Lower leg skin (tissue), 4 donors: ENCODE data around the gene SELL. TPM values are rescaled to one million over a fixed set of nuclear protein-coding genes. Genes with fewer than 3 reads are reported as not detected.
"Not testable (repeated sequence)": the region's sequence is repeated elsewhere in the genome, so short reads cannot be mapped to it uniquely, and the experiment has no call there.

Source experiments
- DNase-seq, 2 donors: peaks; one replicate each; pipeline ENCODE4 v3.0.0-alpha.2; 2019; ENCODE audit warnings: low spot score in 2 of 2
- H3K4me3 ChIP-seq: fragments of 200-600 bp; sonication (generic); 2 replicates; pipeline ENCODE4 v1.5.1; 2017; ENCODE audit warnings: mild to moderate bottlenecking, low read depth; ENCODE audit not compliant: poor library complexity, severe bottlenecking
- POLR2A ChIP-seq, 2 donors: fragments of 450-650 bp; IDR thresholded peaks; one replicate each; pipeline ENCODE4 v1.6.1; 2016 to 2017; ENCODE audit warnings: antibody characterized with exemption in 2 of 2, mild to moderate bottlenecking in 1 of 2, moderate library complexity in 1 of 2
- WGBS, 2 donors: methylation state at CpG; one replicate each; pipeline ENCODE4 v1.1.5; 2018; 5-methylcytosine and 5-hydroxymethylcytosine counted together
- intact Hi-C: fragments of 100-400 bp; cut with DNase I; formaldehyde crosslinking; loops from one replicate; pipeline ENCODE4 v1.15.0; 2023; ENCODE audit warnings: low total_unique reads
- total RNA-seq, 4 donors: library from RNA; depleted of rRNA; stranded (reverse); fragments of >200 nt; gene quantifications; one replicate each; pipeline ENCODE4 v1.1.0, GENCODE V29; 2016
- TF ChIP-seq, protein P1 (sequence below), 3 donors: fragments of 450-650 bp; IDR thresholded peaks; one replicate each; pipeline ENCODE4 v1.5.1; 2016; ENCODE audit warnings: antibody characterized with exemption in 3 of 3, mild to moderate bottlenecking in 3 of 3, moderate library complexity in 2 of 3

Gene SELL
- total RNA-seq, 4 donors from 2014 or later = 0.10 to 0.36 TPM; not detected in 2

DNA sequence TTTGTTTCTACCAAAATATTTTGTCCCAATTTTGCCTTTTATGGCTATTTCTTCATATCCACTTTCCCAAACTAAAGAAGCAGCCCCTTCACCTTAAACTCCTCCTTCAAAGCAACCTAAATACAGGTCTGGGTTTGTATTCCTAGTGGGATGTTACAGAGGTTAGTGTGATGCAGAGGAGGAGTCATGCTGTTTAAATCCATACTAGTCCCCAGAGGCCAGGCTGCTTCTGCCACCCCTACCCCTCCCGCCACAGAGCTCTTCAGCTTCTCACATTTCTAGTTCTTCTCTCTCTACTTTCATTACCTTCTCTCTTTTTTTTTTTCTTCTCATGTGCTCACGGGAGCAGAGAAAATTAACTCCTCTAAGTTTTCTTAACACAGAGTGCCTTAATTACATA is 29.3 kb downstream of the SELL start:
- 24 to 40% methylated on average over 2 of the region's 2 CpGs for WGBS, 2 donors
- TF ChIP-seq, protein P1, sequence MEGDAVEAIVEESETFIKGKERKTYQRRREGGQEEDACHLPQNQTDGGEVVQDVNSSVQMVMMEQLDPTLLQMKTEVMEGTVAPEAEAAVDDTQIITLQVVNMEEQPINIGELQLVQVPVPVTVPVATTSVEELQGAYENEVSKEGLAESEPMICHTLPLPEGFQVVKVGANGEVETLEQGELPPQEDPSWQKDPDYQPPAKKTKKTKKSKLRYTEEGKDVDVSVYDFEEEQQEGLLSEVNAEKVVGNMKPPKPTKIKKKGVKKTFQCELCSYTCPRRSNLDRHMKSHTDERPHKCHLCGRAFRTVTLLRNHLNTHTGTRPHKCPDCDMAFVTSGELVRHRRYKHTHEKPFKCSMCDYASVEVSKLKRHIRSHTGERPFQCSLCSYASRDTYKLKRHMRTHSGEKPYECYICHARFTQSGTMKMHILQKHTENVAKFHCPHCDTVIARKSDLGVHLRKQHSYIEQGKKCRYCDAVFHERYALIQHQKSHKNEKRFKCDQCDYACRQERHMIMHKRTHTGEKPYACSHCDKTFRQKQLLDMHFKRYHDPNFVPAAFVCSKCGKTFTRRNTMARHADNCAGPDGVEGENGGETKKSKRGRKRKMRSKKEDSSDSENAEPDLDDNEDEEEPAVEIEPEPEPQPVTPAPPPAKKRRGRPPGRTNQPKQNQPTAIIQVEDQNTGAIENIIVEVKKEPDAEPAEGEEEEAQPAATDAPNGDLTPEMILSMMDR (IDR thresholded peaks at IDR 0.05) = no peak
- no peak for TF ChIP-seq POLR2A (IDR thresholded peaks at IDR 0.05)
- no peak overlapping the region for H3K4me3 ChIP-seq
- no peak for DNase-seq
- intact Hi-C loops = no loop called here

DNA sequence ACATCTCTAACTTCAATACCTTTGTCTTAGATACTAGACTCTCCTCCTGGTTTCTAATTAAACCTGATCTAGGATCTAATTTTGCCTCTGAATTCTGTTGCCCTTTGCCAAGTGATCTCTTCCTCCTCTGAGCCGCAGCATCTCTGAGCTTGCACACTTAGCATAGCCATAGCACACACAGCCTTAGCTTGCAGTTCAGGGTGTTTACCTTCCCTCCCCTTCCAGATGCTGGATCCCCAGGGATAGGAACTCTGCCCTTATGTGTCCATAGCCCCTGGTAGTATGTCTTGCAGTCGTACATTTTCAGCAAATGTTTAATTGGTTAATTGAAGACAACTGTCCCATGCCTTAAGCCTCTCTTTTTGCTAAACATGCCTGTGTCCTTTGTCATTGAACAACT is 30.3 kb downstream of the SELL start:
- 46% methylated on average over 2 of the region's 2 CpGs for WGBS, 2 donors
- TF ChIP-seq, protein P1 (IDR thresholded peaks at IDR 0.05) = no peak
- no peak for TF ChIP-seq POLR2A (IDR thresholded peaks at IDR 0.05)
- intact Hi-C loops = no loop called here
- no peak overlapping the region for H3K4me3 ChIP-seq
- DNase-seq = no peak

DNA sequence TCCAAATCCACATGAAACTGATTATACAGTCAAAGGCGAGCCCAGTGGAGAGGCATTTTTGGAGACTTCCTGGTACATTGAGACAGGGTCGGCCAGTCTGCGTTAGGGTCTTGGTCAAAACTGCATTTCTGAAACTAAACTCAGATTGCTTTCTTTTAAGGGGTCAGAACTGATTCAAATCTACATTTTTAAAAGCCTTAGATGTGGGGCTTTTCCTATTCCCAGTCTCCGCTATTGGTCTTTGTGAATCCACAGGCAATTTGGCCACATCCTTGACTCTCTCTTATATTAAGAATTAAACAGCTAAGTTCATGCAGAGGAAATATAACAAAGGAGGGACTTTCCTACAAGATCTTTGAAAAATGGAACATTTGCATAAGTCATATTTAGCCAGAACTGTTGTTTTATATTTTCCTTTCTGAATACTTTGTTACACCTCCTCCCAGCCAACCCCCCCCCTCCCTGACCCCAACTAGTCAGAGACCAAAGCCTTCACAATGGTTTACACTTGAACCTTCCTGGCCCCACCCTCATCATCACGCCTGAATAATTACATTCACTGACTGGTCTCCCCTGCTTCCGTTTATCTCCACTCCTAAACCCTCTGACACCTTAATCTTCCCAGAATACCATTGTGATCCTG is 30.9 kb downstream of the SELL start:
- TF ChIP-seq POLR2A (IDR thresholded peaks at IDR 0.05) = no peak
- TF ChIP-seq, protein P1 (IDR thresholded peaks at IDR 0.05) = no peak
- intact Hi-C loops = no loop called here
- H3K4me3 ChIP-seq = no peak overlapping the region
- DNase-seq = no peak
- 62 to 63% methylated on average over 6 of the region's 6 CpGs for WGBS, 2 donors

DNA sequence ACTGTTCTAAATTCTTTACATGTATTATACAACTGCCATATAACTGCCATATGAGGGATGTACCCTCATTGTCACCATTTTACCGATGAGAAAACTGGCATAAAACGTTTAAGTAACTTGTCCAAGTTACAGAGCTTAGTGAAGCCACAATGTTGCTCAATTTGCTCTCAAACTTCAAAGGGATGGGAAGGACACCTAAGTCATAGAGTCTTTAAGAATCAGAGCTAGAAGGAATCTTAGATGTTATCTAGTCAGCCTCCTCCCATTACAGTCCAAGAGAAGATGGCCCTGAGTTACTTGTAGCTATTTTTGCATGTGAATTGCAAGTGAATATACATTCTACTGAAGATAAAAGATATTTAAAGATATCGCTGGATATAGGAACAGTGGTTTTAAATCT is 31.7 kb downstream of the SELL start:
- TF ChIP-seq, protein P1 (IDR thresholded peaks at IDR 0.05) = no peak
- DNase-seq = no peak
- intact Hi-C loops = no loop called here
- no peak overlapping the region for H3K4me3 ChIP-seq
- 63 to 65% methylated on average over 3 of the region's 3 CpGs for WGBS, 2 donors

DNA sequence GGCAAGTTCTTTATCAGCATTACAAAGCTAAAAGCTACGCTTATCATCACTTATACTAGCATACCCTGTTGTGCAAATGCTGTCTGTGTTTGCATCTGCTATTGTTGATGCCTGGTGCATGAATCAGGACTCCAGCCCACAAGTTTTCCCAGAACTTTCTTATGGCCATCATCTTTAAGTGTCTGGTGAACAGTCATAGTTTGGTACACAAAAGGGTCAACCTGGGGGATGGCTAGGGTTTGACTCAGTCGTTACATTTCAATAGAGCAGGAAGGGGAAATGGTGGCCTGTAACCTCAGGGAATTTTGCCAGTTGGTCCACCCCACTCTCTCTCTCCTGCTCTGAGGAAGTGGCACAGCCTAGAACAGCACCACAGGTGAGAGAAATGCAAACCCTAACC is 35.4 kb downstream of the SELL start:
- WGBS, 2 donors = 32 to 39% methylated on average over 2 of the region's 2 CpGs
- no peak for DNase-seq
- intact Hi-C loops = no loop called here
- no peak overlapping the region for H3K4me3 ChIP-seq
- no peak for TF ChIP-seq POLR2A (IDR thresholded peaks at IDR 0.05)
- TF ChIP-seq, protein P1 (IDR thresholded peaks at IDR 0.05) = no peak

DNA sequence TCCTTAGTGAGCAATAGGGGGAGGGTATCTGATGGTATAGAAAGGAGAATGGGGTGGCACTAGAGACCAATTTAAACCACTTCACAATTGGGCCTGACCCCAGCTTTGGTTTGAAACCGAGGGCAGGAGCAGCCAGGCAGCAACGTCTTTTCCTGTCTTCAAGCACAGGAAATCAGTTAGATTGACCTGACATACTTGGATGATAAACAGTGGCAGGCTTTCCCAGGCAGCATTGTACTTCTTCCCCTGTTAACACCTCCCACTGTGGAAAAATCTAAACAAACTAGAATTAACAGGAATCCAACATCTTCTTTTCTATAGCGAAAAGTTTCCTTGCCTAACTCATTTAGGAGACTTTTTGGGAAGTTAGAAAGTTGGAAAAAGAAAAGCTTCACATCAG is 40.6 kb downstream of the SELL start:
- intact Hi-C loops = no loop called here
- no peak for DNase-seq
- WGBS, 2 donors = 44 to 48% methylated on average over 3 of the region's 3 CpGs
- TF ChIP-seq POLR2A (IDR thresholded peaks at IDR 0.05) = no peak
- H3K4me3 ChIP-seq = no peak overlapping the region

DNA sequence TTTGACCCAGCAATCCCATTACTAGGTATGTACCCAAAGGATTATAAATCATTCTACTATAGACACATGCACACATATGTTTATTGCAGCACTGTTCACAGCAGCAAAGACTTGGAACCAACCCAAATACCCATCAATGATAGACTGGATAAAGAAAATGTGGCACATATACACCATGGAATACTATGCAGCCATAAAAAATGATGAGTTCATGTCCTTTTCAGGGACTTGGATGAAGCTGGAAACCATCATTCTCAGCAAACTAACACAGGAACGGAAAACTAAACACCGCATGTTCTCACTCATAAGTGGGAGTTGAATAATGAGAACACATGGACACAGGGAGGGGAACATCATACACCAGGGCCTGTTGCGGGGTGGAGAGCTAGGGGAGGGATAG is 41.2 kb downstream of the SELL start:
- intact Hi-C loops, H3K4me3 ChIP-seq, DNase-seq: not testable (repeated sequence)
- 87 to 93% methylated on average over 3 of the region's 3 CpGs for WGBS, 2 donors

DNA sequence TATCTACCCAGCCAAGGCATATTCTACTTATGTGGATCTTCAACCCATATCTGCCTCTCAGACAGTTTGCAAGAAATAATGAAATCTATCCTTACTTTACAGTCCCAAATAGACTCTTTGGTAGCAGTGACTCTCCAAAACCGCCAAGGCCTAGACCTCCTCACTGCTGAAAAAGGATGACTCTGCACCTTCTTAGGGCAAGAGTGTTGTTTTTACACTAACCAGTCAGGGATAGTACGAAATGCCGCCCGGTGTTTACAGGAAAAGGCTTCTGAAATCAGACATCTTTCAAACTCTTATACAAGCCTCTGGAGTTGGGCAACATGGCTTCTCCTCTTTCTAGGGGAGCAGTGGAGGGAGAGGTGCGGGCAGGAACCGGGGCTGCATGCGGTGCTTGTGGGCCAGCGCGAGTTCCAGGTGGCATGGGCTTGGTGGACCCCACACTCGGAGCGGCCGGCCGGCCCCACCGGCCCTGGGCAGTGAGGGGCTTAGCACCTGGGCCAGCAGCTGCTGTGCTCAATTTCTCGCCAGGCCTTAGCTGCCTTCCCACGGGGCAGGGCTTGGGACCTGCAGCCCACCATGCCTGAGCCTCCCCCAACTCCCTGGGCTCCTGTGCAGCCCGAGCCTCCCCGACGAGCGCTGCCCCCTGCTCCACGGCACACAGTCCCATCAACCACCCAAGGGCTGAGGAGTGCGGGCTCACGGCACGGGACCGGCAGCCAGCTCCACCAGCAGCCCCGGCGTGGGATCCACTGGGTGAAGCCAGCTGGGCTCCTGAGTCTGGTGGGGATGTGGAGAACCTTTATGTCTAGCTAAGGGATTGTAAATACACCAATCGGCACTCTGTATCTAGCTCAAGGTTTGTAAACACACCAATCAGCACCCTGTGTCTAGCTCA is 43.5 kb downstream of the SELL start:
- H3K4me3 ChIP-seq, intact Hi-C loops, DNase-seq: not testable (repeated sequence)
- WGBS, 2 donors = 94 to 96% methylated on average over 15 to 26 of the region's 28 CpGs

DNA sequence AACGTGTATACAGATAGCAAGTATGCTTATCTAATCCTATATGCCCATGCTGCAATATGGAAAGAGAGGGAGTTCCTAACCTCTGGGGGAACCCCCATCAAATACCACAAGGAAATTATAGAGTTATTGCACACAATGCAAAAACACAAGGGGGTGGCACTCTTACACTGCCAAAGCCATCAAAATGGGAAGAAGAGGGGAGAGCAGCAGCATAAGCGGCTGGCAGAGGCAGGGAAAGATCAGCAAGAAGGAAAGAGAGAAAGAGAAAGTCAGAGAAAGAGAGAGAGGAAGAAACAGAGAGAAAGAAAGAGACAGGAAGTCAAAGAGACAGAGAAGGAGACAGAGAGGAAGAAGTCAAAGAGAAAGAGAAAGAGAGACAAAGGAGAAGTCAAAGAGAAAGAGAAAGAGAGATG is 44.2 kb downstream of the SELL start:
- intact Hi-C loops, DNase-seq, H3K4me3 ChIP-seq: not testable (repeated sequence)
- 58 to 59% methylated on average over 2 of the region's 2 CpGs for WGBS, 2 donors
